Endothelial cell of umbilical vein (primary cell): Measurements from ENCODE around the gene PSME4. TPM values are rescaled to one million over a fixed set of nuclear protein-coding genes. Genes with fewer than 3 reads are reported as not detected.
"Not testable (repeated sequence)": the region's sequence is repeated elsewhere in the genome, so short reads cannot be mapped to it uniquely, and the experiment has no call there.

Source experiments
- BruUV-seq: library from RNA; stranded (reverse); fragments of 400-500 nt; replicated peaks from 2 replicates; lab custom pipeline; 2021; lab: Mats Ljungman, UMichigan
- CTCF ChIA-PET: fragments of 300-600, 350-600 bp; sonication (Branson Sonifier 250); formaldehyde crosslinking; loops from one replicate; lab custom pipeline; 2021; ENCODE audit warnings: antibody characterized with exemption, inconsistent platforms; lab: Charles Lee
- POLR2A ChIA-PET: fragments of 300-600, 350-600 bp; sonication (Branson Sonifier 250); formaldehyde crosslinking; loops from one replicate; lab custom pipeline; 2021; ENCODE audit warnings: antibody characterized with exemption, inconsistent platforms; lab: Charles Lee
- DNase-seq: peaks from one replicate; pipeline ENCODE4 v3.0.0-alpha.2; 2011; ENCODE audit warnings: low read depth, low spot score
- FAIRE-seq: peaks from 2 replicates; lab custom pipeline; 2011; peaks lifted over from hg19 to GRCh38; lab: Jason Lieb, UNC
- H2AFZ ChIP-seq: 2 replicates; pipeline ENCODE4 v1.6.0; 2012; ENCODE audit warnings: low read depth, low read length, control low read depth, inconsistent platforms
- H3K27ac ChIP-seq: 2 replicates; pipeline ENCODE4 v1.5.1; 2011; ENCODE audit warnings: low read depth, mild to moderate bottlenecking, control low read depth, low read length, moderate library complexity; ENCODE audit not compliant: insufficient read depth
- H3K27me3 ChIP-seq, 2 experiments: 2 replicates each; pipeline versions ENCODE4 v1.6.0 to v1.6.1; 2011; ENCODE audit warnings: low read length in 2 of 2, mixed read lengths in 1 of 2; ENCODE audit not compliant: control insufficient read depth in 2 of 2, insufficient read depth in 2 of 2
- H3K36me3 ChIP-seq, 2 experiments: 2 replicates in 1 of 2; 3 replicates in 1 of 2; pipeline ENCODE4 v1.5.1; 2011; ENCODE audit warnings: low read length in 2 of 2, mild to moderate bottlenecking in 1 of 2, moderate library complexity in 1 of 2; ENCODE audit not compliant: control insufficient read depth in 2 of 2, insufficient read depth in 2 of 2; ENCODE audit errors: extremely low read depth in 1 of 2
- H3K4me1 ChIP-seq: 3 replicates; pipeline ENCODE4 v1.5.1; 2011; ENCODE audit warnings: mild to moderate bottlenecking, low read length; ENCODE audit not compliant: control insufficient read depth, insufficient read depth; ENCODE audit errors: extremely low read depth
- H3K4me2 ChIP-seq: 2 replicates; pipeline ENCODE4 v1.6.1; 2011; ENCODE audit warnings: low read length, control low read depth, mixed read lengths; ENCODE audit not compliant: insufficient read depth
- H3K4me3 ChIP-seq, 3 experiments: fragments of 200-600 bp in 1 of 3; sonication (generic), shearing (Covaris generic) in 1 of 3; replicated peaks in 1 of 3; 2 replicates each; pipeline ENCODE4 v1.5.1; 2011 to 2016; ENCODE audit warnings: control low read depth in 3 of 3, low read length in 3 of 3, mild to moderate bottlenecking in 2 of 3, inconsistent platforms in 1 of 3, low read depth in 1 of 3, moderate library complexity in 1 of 3; ENCODE audit not compliant: insufficient read depth in 1 of 3
- H3K79me2 ChIP-seq: 2 replicates; pipeline ENCODE4 v1.6.0; 2012; ENCODE audit warnings: low read length, inconsistent platforms; ENCODE audit not compliant: control insufficient read depth, insufficient read depth
- H3K9ac ChIP-seq: replicated peaks from 2 replicates; pipeline ENCODE3; 2011; ENCODE audit warnings: low read length, control low read depth; ENCODE audit not compliant: insufficient read depth; ENCODE audit errors: extremely low read depth
- H3K9me1 ChIP-seq: replicated peaks from 3 replicates; pipeline ENCODE4 v1.6.0; 2011; ENCODE audit warnings: mild to moderate bottlenecking, low read length; ENCODE audit not compliant: control insufficient read depth, insufficient read depth; ENCODE audit errors: extremely low read depth
- H3K9me3 ChIP-seq: replicated peaks from 2 replicates; pipeline ENCODE4 v1.5.1; 2012; ENCODE audit warnings: low read length, inconsistent platforms; ENCODE audit not compliant: control insufficient read depth, insufficient read depth
- H4K20me1 ChIP-seq: replicated peaks from 2 replicates; pipeline ENCODE3; 2011; ENCODE audit warnings: mild to moderate bottlenecking, low read length; ENCODE audit not compliant: control insufficient read depth, insufficient read depth; ENCODE audit errors: extremely low read depth
- CTCF ChIP-seq, 2 donors: IDR thresholded peaks; 1 replicate in 1 of 2; 2 replicates in 1 of 2; pipeline ENCODE4 v1.5.1; 2011; ENCODE audit warnings: low read length in 2 of 2, mild to moderate bottlenecking in 2 of 2, moderate library complexity in 2 of 2, control low read depth in 1 of 2, inconsistent platforms in 1 of 2, low read depth in 1 of 2; ENCODE audit not compliant: insufficient read depth in 1 of 2; ENCODE audit errors: extremely low read depth in 1 of 2
- EZH2 ChIP-seq: IDR thresholded peaks from 2 replicates; pipeline ENCODE4 v1.6.1; 2012; ENCODE audit warnings: borderline replicate concordance, low read depth, mild to moderate bottlenecking, moderate library complexity, low read length, inconsistent platforms; ENCODE audit not compliant: severe bottlenecking
- FOS ChIP-seq: IDR thresholded peaks from 2 replicates; pipeline ENCODE4 v1.6.1; 2011; ENCODE audit warnings: mild to moderate bottlenecking, low read length, moderate library complexity, borderline replicate concordance; ENCODE audit not compliant: insufficient read depth
- GATA2 ChIP-seq: IDR thresholded peaks from 2 replicates; pipeline ENCODE4 v1.7.0; 2011; ENCODE audit warnings: low read depth, mild to moderate bottlenecking, moderate library complexity, mixed read lengths, low read length; ENCODE audit not compliant: insufficient read length, insufficient read depth
- JUN ChIP-seq: IDR thresholded peaks from 2 replicates; pipeline ENCODE4 v1.6.1; 2011; ENCODE audit warnings: borderline replicate concordance, low read depth; ENCODE audit not compliant: insufficient read length, insufficient read depth
- MYC ChIP-seq: IDR thresholded peaks from one replicate; pipeline ENCODE4 v1.6.1; 2011; ENCODE audit warnings: mild to moderate bottlenecking, low read depth, low read length
- POLR2A ChIP-seq: IDR thresholded peaks from 2 replicates; pipeline ENCODE4 v1.6.1; 2012; ENCODE audit warnings: low read depth, mild to moderate bottlenecking, control low read depth, low read length
- POLR2AphosphoS5 ChIP-seq: IDR thresholded peaks from 2 replicates; pipeline ENCODE4 v1.6.1; 2012; ENCODE audit warnings: low read depth, mild to moderate bottlenecking, control low read depth, low read length, moderate library complexity; ENCODE audit not compliant: insufficient read depth
- dilution Hi-C: fragments of 300-500 bp; cut with MboI; formaldehyde crosslinking; loops from one replicate; pipeline ENCODE4 v1.15.0; 2019; ENCODE audit warnings: low sequenced_read_pairs; ENCODE audit not compliant: extremely low pct_ligation_motif_present
- intact Hi-C: fragments of 100-400 bp; cut with micrococcal nuclease; formaldehyde crosslinking; loops from one replicate; pipeline ENCODE4 v1.10.0; 2022
- polyA plus RNA-seq, 4 experiments: library from polyadenylated mRNA; depleted of rRNA in 3 of 4; stranded (reverse) in 3 of 4; unstranded in 1 of 4; fragments of >200 nt; gene quantifications; 2 replicates each; pipeline versions ENCODE4 v1.2.1 to v1.2.3, GENCODE V29; 2011 to 2012; ENCODE audit warnings: missing spikeins in 1 of 4
- total RNA-seq: library from RNA; stranded (reverse); gene quantifications from 2 replicates; pipeline ENCODE4 v1.2.3, GENCODE V29; 2021
- TF ChIP-seq, protein P1 (sequence below): IDR thresholded peaks from 2 replicates; pipeline ENCODE4 v1.6.1; 2011; ENCODE audit not compliant: insufficient read depth, insufficient read length

The PSME4 gene
- total and polyA plus RNA-seq, 2 donors (not counting 3 experiments of a cell fraction or from before 2014, with no cell fraction given): 24.7 to 82.6 TPM

GRCh38 chr2:53842891-53843290, 127.9 kb downstream of the PSME4 start:
- H3K27me3 ChIP-seq: no peaks in the 10 kb centered on the region
- no peak overlapping the region for H3K9ac ChIP-seq
- no peaks in the 10 kb centered on the region for H3K36me3 ChIP-seq
- H4K20me1 ChIP-seq: no peaks in the 10 kb centered on the region
- H3K9me3 ChIP-seq: no peaks in the 10 kb centered on the region
- peaks cover 9% of the 10 kb centered on the region for H3K4me1 ChIP-seq
- BruUV-seq: no TSS peak
- H3K9me1 ChIP-seq: no peaks in the 10 kb centered on the region
- no peak overlapping the region for H3K4me3 ChIP-seq
- DNase-seq (no peak), FAIRE-seq (no peak)
- H3K79me2 ChIP-seq: no peaks in the 10 kb centered on the region
- H3K27ac ChIP-seq: no peak overlapping the region
- ChIA-PET CTCF (no interaction called here), POLR2A (no interaction called here)
- TF ChIP-seq GATA2: no peak
- TF ChIP-seq MYC: no peak
- TF ChIP-seq POLR2AphosphoS5: no peak
- TF ChIP-seq, protein P1, sequence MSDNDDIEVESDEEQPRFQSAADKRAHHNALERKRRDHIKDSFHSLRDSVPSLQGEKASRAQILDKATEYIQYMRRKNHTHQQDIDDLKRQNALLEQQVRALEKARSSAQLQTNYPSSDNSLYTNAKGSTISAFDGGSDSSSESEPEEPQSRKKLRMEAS: no peak
- TF ChIP-seq CTCF (IDR thresholded peaks at IDR 0.05; ENCODE audit: extremely low read depth in 1 of 2, insufficient read depth in 1 of 2, low read depth in 1 of 2, low read length in 2 of 2): no peak
- TF ChIP-seq EZH2: no peak
- TF ChIP-seq FOS: no peak
- no peak for TF ChIP-seq JUN
- no peak for TF ChIP-seq POLR2A
- dilution Hi-C loops (no loop called here), intact Hi-C loops (no loop called here)
- H2AFZ ChIP-seq: no peak overlapping the region
- H3K4me2 ChIP-seq: no peak overlapping the region

DNA sequence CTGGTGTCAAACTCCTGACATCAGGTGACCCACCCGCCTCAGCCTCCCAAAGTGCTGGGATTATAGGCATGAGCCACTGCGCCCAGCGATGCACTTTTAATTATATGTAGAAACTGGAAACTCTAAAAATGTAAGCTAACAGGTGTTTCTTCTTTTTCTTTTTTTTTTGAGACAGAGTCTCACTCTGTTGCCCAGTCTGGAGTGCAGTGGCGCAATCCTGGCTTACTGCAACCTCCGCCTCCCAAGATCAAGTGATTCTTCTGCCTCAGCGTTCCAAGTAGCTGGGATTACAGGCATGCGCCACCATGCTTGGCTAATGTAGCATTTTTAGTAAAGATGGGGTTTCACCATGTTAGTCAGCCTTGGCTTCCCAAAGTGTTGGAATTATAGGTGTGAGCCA, 129.1 kb downstream of the PSME4 start:
- H3K27me3 ChIP-seq, intact Hi-C loops, H3K79me2 ChIP-seq, H3K9ac ChIP-seq, H2AFZ ChIP-seq, H3K27ac ChIP-seq, BruUV-seq, dilution Hi-C loops, H3K36me3 ChIP-seq, H4K20me1 ChIP-seq, H3K4me1 ChIP-seq, H3K4me3 ChIP-seq, H3K9me1 ChIP-seq, DNase-seq, FAIRE-seq, CTCF ChIA-PET, H3K9me3 ChIP-seq, H3K4me2 ChIP-seq: not testable (repeated sequence)
- POLR2A ChIA-PET: interaction anchor here (0.7 kb wide), 1 partner anchor 42 kb away, joined by 3 read pairs; no protein-coding TSS in a partner anchor
